ENCODE data around the gene ATP1B2.
"Not testable (repeated sequence)": the region's sequence is repeated elsewhere in the genome, so short reads cannot be mapped to it uniquely, and the experiment has no call there.

ATP1B2 gene

DNA sequence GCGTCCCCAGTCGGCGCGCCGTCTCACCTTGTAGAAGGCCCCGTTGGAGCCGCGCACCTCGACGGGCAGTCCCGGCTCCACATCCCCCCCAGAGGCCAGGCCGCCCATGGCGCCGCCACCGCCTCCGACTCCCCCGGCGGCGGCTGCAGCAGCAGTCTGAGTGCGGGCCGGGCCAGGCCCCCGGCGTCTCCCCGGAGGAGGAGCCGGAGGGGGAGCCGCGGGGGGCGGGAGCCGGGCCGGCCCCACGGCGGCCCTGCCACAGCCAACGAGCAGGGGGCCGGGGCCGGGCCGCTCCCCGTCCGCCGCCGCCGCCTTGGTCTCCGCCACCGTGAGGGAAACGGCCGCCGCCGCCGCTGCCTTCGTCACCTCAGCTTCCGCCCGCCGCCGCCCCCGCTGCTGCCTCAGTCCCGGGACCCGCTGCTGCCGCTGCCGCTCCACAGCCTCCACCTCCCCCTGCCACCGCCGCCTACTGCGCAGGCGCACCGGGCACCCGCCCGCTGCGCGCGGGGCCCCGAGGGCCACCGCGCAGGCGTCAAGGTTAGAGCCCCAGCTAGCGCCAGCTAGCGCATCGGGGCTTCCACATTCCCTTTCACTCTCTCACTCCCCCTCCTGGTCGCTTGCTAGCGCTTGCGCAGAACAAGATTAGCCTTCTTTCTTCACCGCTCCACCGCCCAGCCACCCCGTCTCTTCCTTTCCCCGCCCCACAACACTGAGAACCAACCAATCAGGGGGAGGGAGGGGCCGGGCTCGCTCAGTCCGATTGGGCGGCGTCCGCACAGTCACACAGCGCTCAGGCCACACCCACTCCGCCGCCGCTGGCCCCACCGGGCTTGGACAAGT lies 36.1 kb upstream of the ATP1B2 start, which contains the start of gene FXR2:
Gene FXR2 (minus strand): TSS at position 473 of the 840 bp plus-strand sequence. CDS start 365 bp downstream, at position 108.
- TF ChIP-seq, protein P1, sequence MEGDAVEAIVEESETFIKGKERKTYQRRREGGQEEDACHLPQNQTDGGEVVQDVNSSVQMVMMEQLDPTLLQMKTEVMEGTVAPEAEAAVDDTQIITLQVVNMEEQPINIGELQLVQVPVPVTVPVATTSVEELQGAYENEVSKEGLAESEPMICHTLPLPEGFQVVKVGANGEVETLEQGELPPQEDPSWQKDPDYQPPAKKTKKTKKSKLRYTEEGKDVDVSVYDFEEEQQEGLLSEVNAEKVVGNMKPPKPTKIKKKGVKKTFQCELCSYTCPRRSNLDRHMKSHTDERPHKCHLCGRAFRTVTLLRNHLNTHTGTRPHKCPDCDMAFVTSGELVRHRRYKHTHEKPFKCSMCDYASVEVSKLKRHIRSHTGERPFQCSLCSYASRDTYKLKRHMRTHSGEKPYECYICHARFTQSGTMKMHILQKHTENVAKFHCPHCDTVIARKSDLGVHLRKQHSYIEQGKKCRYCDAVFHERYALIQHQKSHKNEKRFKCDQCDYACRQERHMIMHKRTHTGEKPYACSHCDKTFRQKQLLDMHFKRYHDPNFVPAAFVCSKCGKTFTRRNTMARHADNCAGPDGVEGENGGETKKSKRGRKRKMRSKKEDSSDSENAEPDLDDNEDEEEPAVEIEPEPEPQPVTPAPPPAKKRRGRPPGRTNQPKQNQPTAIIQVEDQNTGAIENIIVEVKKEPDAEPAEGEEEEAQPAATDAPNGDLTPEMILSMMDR (IDR thresholded peaks at IDR 0.05; ENCODE audit: low read depth, low read length), result peak; percentile 72
- peak within 1 kb of the TSS; percentile 83 to 86 for H3K4me3 ChIP-seq (replicated peaks in 1 of 2; ENCODE audit: low read depth in 2 of 2, low read length in 2 of 2)

DNA sequence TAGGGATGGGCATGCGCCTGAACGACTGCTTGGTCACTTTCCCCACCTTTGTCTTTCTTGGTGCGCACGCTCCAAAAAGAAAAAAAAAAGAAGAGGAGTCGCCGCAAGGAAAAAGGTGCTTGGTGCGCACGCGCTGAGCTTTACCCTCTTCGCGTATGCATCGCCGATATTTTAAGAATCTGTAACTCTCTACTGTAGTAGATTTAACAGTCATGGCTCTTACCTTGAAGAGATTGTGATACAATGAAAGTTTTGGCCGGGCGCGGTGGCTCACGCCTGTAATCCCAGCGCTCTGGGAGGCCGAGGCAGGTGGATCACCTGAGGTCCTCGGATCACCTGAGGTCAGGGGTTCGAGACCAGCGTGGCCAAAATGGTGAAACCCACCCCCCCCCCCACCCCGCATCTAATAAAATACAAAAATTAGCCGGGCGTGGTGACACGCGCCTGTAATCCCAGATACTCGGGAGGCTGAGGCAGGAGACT lies 35.4 kb upstream of the ATP1B2 start:
- H3K4me3 ChIP-seq (replicated peaks in 1 of 2; ENCODE audit: low read depth in 2 of 2, low read length in 2 of 2), result peak overlapping the region; percentile 41 to 54
- TF ChIP-seq, protein P1 (IDR thresholded peaks at IDR 0.05; ENCODE audit: low read depth, low read length), result no peak
- no peak for DNase-seq (ENCODE audit: low read depth in 2 of 2)

More for the DNA sequence above, 36.1 kb upstream of the ATP1B2 start, which contains the start of gene FXR2:
- DNase-seq (ENCODE audit: low read depth in 2 of 2), result peak; percentile 100

DNA sequence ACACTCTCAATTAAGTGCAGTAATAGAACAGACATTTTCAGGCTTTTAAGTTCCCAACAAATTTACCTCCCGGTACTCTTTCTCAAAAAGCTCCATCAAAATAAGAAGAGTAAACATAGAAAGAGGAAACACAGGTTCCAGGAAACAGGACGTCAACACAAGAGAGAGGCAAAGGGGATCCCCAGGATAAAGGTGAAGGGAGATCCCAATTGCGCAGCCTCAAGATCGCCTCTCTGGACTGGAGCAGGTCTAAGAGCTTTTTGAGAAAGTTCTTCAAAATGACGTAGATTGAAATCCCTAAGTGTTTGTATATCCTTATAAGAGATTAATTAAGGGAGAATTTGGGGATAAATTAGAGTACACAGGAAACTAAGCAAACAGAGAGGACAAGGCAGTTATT lies 32.1 kb upstream of the ATP1B2 start:
- TF ChIP-seq, protein P1 (IDR thresholded peaks at IDR 0.05; ENCODE audit: low read depth, low read length), result no peak
- H3K4me3 ChIP-seq (replicated peaks in 1 of 2; ENCODE audit: low read depth in 2 of 2, low read length in 2 of 2), result no peak overlapping the region
- DNase-seq (ENCODE audit: low read depth in 2 of 2), result no peak

DNA sequence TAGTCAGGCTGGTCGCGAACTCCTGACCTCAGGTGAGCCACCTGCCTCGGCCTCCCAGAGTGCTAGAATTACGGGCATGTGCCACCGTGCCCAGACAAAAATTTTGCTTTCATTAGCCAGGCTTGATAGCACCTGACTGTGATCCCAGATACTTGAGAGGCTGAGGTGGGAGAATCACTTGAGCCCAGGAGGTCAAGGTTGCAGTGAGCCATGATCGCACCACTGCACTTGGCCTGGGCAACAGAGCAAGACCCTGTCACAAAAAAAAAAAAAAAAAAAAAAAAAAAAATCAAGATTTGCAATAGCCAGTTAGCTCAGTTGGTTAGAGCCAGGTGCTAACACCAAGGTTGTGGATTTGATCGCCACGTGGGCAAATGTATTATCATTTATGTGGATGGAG lies 29.9 kb upstream of the ATP1B2 start:
- TF ChIP-seq, protein P1 (IDR thresholded peaks at IDR 0.05; ENCODE audit: low read depth, low read length), result no peak
- no peak overlapping the region for H3K4me3 ChIP-seq (replicated peaks in 1 of 2; ENCODE audit: low read depth in 2 of 2, low read length in 2 of 2)
- no peak for DNase-seq (ENCODE audit: low read depth in 2 of 2)

DNA sequence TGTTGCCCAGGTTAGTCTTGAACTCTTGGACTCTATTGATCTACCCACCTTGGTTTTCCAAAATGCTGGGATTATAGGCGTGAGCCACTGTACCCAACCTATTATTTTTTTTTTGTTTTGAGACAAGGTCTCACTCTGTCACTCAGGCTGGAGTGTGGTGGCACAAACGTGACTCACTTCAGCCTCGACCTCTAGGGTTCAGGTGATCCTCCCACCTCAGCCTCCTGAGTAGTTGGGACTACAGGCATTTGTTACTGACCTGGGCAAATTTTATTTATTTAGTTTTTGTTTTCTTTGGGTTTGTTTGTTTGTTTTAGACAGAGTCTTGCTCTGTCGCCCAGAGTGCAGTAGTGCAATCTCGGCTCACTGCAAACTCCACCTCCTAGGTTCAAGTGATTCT lies 27.1 kb upstream of the ATP1B2 start:
- TF ChIP-seq, protein P1 (IDR thresholded peaks at IDR 0.05; ENCODE audit: low read depth, low read length), result no peak
- no peak overlapping the region for H3K4me3 ChIP-seq (replicated peaks in 1 of 2; ENCODE audit: low read depth in 2 of 2, low read length in 2 of 2)
- DNase-seq (ENCODE audit: low read depth in 2 of 2), result no peak

DNA sequence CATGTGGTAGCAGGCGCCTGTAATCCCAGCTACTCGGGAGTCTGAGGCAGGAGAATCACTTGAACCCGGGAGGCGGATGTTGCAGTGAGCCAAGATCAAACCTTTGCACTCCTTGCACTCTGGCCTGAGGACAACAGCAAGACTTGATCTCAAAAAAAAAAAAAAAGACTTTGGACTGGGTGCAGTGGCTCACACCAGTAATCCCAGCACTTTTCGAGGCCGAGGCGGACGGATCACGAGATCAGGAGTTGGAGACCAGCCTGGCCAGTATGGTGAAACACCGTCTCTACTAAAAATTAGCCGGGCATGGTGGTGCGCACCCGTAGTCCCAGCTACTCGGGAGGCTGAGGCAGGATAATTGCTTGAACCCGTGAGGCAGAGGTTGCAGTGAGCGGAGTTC lies 25.0 kb upstream of the ATP1B2 start:
- not testable (repeated sequence) for DNase-seq (ENCODE audit: low read depth in 2 of 2); H3K4me3 ChIP-seq (replicated peaks in 1 of 2; ENCODE audit: low read depth in 2 of 2, low read length in 2 of 2)

DNA sequence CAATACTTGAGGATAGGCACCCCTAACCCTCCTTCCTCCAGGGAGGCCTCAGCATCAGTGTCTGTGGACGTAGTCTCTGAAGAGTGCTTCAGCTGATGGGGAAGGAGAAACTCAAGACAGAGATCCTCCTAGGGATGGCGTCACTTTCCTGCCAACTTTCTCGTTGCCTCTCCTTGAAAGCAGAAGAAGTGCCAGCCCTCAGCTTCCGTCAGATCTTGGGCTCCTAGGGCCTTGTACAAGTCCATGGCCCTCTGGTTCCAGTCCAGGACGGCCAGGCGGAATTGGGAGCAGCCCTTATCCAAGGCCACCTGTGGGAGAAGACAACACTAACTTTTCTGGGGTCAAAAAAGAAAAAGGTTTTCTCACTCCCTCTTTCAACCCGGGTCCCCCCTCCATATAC lies 24.4 kb upstream of the ATP1B2 start:
- DNase-seq (ENCODE audit: low read depth in 2 of 2), result no peak
- TF ChIP-seq, protein P1 (IDR thresholded peaks at IDR 0.05; ENCODE audit: low read depth, low read length), result no peak
- peak overlapping the region in 1 of 2 donors; percentile 81 for H3K4me3 ChIP-seq (replicated peaks in 1 of 2; ENCODE audit: low read depth in 2 of 2, low read length in 2 of 2)
